Mesendoderm (in vitro differentiated cells): ENCODE data around the gene EPB41L2.

ENCODE experiments used
- DNase-seq: peaks from one replicate; pipeline ENCODE4 v3.0.0; 2013
- H2AK5ac ChIP-seq: 2 replicates; pipeline ENCODE4 v1.6.1; 2013; ENCODE audit warnings: low read length, inconsistent platforms
- H2BK120ac ChIP-seq: 2 replicates; pipeline ENCODE4 v1.6.1; 2013; ENCODE audit warnings: low read depth, mild to moderate bottlenecking, low read length, moderate library complexity, mixed read lengths
- H2BK15ac ChIP-seq: replicated peaks from 2 replicates; pipeline ENCODE4 v1.6.1; 2013; ENCODE audit warnings: low read depth, mild to moderate bottlenecking, moderate library complexity
- H2BK5ac ChIP-seq: 2 replicates; pipeline ENCODE4 v1.6.1; 2013; ENCODE audit warnings: low read length, inconsistent platforms
- H3K18ac ChIP-seq: 2 replicates; pipeline ENCODE4 v1.6.1; 2013; ENCODE audit warnings: mild to moderate bottlenecking, low read length, mixed read lengths
- H3K23ac ChIP-seq: one replicate; pipeline ENCODE4 v1.6.1; 2013; ENCODE audit warnings: low read length
- H3K27ac ChIP-seq: 2 replicates; pipeline ENCODE4 v1.5.1; 2013; ENCODE audit warnings: low read depth, mild to moderate bottlenecking, inconsistent platforms, low read length, moderate library complexity
- H3K27me3 ChIP-seq: 2 replicates; pipeline ENCODE4 v1.6.1; 2013; ENCODE audit warnings: low read length, control low read depth, mild to moderate bottlenecking, inconsistent platforms; ENCODE audit not compliant: insufficient read depth, poor library complexity
- H3K36me3 ChIP-seq: 2 replicates; pipeline ENCODE4 v1.6.1; 2013; ENCODE audit warnings: low read length, inconsistent platforms; ENCODE audit not compliant: control insufficient read depth, insufficient read depth
- H3K4ac ChIP-seq: one replicate; pipeline ENCODE4 v1.6.1; 2013; ENCODE audit warnings: low read depth, mild to moderate bottlenecking, low read length, moderate library complexity
- H3K4me1 ChIP-seq: 2 replicates; pipeline ENCODE4 v1.6.1; 2013; ENCODE audit warnings: low read depth, low read length, inconsistent platforms; ENCODE audit not compliant: control insufficient read depth
- H3K4me2 ChIP-seq: 2 replicates; pipeline ENCODE4 v1.6.1; 2013; ENCODE audit warnings: low read length
- H3K4me3 ChIP-seq: 2 replicates; pipeline ENCODE4 v1.5.1; 2013; ENCODE audit warnings: mild to moderate bottlenecking, low read length
- H3K56ac ChIP-seq: one replicate; pipeline ENCODE4 v1.6.1; 2013; ENCODE audit warnings: low read length
- H3K79me1 ChIP-seq: 2 replicates; pipeline ENCODE4 v1.6.1; 2013; ENCODE audit warnings: low read length, inconsistent platforms
- H3K79me2 ChIP-seq: 2 replicates; pipeline ENCODE4 v1.6.1; 2013; ENCODE audit warnings: mild to moderate bottlenecking, low read length; ENCODE audit not compliant: control insufficient read depth, insufficient read depth
- H3K9ac ChIP-seq: 2 replicates; pipeline ENCODE4 v1.6.1; 2013; ENCODE audit warnings: low read length, inconsistent platforms
- H4K5ac ChIP-seq: one replicate; pipeline ENCODE4 v1.6.1; 2013; ENCODE audit warnings: low read length
- H4K8ac ChIP-seq: one replicate; pipeline ENCODE4 v1.6.1; 2013; ENCODE audit warnings: low read depth, mild to moderate bottlenecking, control low read depth, low read length, moderate library complexity
- WGBS: extraction: QIAGEN DNeasy Blood & Tissue Kit; methylation state at CpG from one replicate; pipeline ENCODE4 v1.1.7; 2013; ENCODE audit warnings: low lambda C conversion rate, missing lambda C conversion rate; ENCODE audit not compliant: insufficient coverage; ENCODE audit errors: extremely low coverage; 5-methylcytosine and 5-hydroxymethylcytosine counted together

EPB41L2 gene

DNA sequence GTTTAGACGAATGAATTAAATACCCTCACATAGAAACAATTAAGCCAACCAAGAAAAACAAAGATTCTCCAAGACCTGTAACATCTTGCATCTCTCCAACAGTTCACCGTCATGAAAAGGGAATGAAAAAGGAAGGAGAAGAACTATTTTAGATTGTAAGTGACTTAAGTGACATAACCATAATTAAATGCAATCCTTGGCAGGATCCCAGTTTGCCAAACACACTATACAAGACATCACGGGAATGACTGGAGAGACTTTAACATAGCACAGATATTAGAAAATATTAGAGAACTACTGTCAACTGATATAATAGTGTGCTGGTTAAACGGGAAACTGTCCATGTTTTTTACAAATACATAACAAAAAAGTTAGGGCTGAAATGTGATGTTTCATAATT, 22.2 kb downstream of the EPB41L2 start:
- no peak overlapping the region for H3K27ac ChIP-seq
- H2BK15ac ChIP-seq, result no peak overlapping the region
- no peaks in the 10 kb centered on the region for H3K36me3 ChIP-seq
- H3K56ac ChIP-seq, result no peak overlapping the region
- no peak overlapping the region for H4K8ac ChIP-seq
- no peak overlapping the region for H3K4me3 ChIP-seq
- H3K18ac ChIP-seq, result no peak overlapping the region
- no CpG with 5 or more reads among the region's 4 CpGs for WGBS
- H3K4me1 ChIP-seq, result no peaks in the 10 kb centered on the region
- peaks cover 5% of the 10 kb centered on the region for H3K79me1 ChIP-seq
- H2BK120ac ChIP-seq, result no peak overlapping the region
- no peak overlapping the region for H4K5ac ChIP-seq
- no peak overlapping the region for H3K23ac ChIP-seq
- H3K9ac ChIP-seq, result no peak overlapping the region
- DNase-seq, result no peak
- no peak overlapping the region for H3K4ac ChIP-seq
- no peak overlapping the region for H2AK5ac ChIP-seq
- peaks cover 11% of the 10 kb centered on the region for H3K79me2 ChIP-seq
- H2BK5ac ChIP-seq, result no peak overlapping the region
- H3K27me3 ChIP-seq, result no peaks in the 10 kb centered on the region
- H3K4me2 ChIP-seq, result no peak overlapping the region

DNA sequence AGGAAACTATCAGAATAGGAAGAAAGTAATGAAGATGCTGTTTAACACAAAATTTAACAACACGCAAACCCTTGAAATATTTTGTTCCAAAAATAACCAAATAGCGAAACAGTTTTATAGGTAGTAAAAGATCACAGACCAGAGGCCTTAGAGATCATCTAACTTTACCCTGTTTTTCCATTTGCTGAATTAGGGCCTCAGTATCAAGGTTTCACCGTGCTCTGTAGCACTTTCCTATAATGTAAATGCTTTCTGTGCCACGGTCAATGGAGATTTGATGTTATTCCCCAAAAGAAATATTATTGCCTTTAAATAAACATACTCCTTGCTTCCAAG, 23.7 kb downstream of the EPB41L2 start:
- Histone ChIP-seq H4K5ac (no peak overlapping the region), H2BK15ac (no peak overlapping the region), H3K56ac (no peak overlapping the region), H2AK5ac (no peak overlapping the region), H3K4me3 (no peak overlapping the region), H3K4me2 (no peak overlapping the region), H3K79me1 (peaks cover 6% of the 10 kb centered on the region), H3K4ac (no peak overlapping the region), H3K18ac (no peak overlapping the region), H3K9ac (no peak overlapping the region), H2BK5ac (no peak overlapping the region), H3K27me3 (no peaks in the 10 kb centered on the region), H3K36me3 (no peaks in the 10 kb centered on the region), H3K27ac (no peak overlapping the region), H3K4me1 (no peaks in the 10 kb centered on the region), H4K8ac (no peak overlapping the region), H3K79me2 (peaks cover 16% of the 10 kb centered on the region), H2BK120ac (no peak overlapping the region), H3K23ac (no peak overlapping the region)
- DNase-seq, result no peak
- WGBS, result no CpG with 5 or more reads among the region's 4 CpGs

DNA sequence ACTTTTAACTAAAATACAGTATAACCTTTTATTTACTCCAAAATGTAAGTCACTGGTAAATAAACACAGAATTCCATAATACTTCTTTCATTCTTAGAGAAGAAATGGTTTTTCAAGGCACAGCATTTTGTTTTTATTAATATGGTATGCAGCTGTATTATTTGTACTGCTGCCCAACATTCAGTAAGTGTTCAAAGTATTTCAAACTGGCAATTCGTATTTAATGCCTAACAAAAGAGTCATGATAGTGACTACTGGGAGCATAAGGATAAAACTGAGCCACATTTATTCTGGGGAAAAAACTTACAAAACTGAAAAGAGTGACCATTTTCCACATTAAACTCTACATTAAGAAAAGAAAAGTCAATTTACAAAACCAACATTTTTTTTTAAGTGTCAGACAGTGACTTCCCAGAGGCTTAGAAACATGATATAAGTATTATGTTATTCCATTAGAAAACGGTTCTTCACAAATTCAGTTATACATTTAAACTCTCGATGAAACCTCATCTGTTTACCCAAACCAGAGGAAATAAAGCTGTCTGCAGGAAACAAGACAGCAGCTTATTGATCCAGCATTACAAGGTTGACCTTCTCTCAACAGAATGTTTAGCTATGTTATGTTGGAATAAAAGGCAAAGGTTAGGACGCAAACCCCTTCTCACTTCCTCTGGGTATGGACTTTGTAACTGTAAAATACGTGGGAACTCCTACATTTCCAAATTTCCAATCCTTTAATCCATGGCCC, 24.3 kb downstream of the EPB41L2 start:
- H4K5ac ChIP-seq, result no peak overlapping the region
- H3K4me3 ChIP-seq, result no peak overlapping the region
- peaks cover 15% of the 10 kb centered on the region for H3K79me2 ChIP-seq
- no peak overlapping the region for H2BK120ac ChIP-seq
- H3K4ac ChIP-seq, result no peak overlapping the region
- no CpG with 5 or more reads among the region's 5 CpGs for WGBS
- H2BK5ac ChIP-seq, result no peak overlapping the region
- H3K4me1 ChIP-seq, result no peaks in the 10 kb centered on the region
- H3K36me3 ChIP-seq, result no peaks in the 10 kb centered on the region
- H3K9ac ChIP-seq, result no peak overlapping the region
- H3K27ac ChIP-seq, result no peak overlapping the region
- H3K23ac ChIP-seq, result no peak overlapping the region
- no peak overlapping the region for H3K18ac ChIP-seq
- H4K8ac ChIP-seq, result no peak overlapping the region
- no peaks in the 10 kb centered on the region for H3K27me3 ChIP-seq
- H2BK15ac ChIP-seq, result no peak overlapping the region
- H3K79me1 ChIP-seq, result peaks cover 6% of the 10 kb centered on the region
- DNase-seq, result no peak
- H3K4me2 ChIP-seq, result no peak overlapping the region
- no peak overlapping the region for H3K56ac ChIP-seq
- no peak overlapping the region for H2AK5ac ChIP-seq

DNA sequence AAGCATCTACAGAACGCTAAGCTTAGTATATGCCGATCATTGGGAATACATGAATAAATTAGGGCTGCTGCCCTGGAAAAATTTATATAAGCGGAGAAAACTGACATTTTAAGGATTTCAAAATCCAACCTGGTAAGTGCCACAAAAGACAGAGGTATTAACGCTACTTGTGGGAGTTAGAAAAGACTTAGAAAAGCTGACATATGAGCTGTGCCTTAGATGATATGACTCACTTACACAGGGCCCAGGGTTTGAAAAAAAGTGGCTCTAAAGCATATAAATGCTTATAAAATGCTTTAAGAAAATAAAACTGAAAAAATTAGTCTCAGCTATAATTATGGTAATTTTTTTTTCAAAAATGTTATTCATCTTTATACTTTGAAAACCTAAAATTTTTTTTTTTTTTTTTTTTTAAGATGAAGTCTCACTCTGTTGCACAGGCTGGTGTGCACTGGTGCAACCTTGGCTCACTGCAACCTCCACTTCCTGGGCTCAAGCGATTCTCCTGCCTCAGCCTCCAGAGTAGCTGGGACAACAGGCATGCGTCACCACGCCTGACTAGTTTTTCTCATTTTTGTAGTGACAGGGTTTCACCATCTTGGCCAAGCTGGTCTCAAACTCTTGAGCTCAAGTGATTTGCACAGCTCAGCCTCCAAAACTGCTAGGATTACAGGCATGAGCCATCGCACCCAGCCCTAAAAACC, 25.7 kb downstream of the EPB41L2 start:
- Histone ChIP-seq H3K4ac (no peak overlapping the region), H4K5ac (no peak overlapping the region), H3K4me3 (no peak overlapping the region), H3K9ac (no peak overlapping the region), H3K27ac (no peak overlapping the region), H3K27me3 (no peaks in the 10 kb centered on the region), H3K79me2 (peaks cover 16% of the 10 kb centered on the region), H3K23ac (no peak overlapping the region), H3K4me1 (no peaks in the 10 kb centered on the region), H3K56ac (no peak overlapping the region), H3K79me1 (peaks cover 6% of the 10 kb centered on the region), H2BK15ac (no peak overlapping the region), H2AK5ac (no peak overlapping the region), H4K8ac (no peak overlapping the region), H3K36me3 (no peaks in the 10 kb centered on the region), H2BK5ac (no peak overlapping the region), H3K4me2 (no peak overlapping the region), H2BK120ac (no peak overlapping the region), H3K18ac (no peak overlapping the region)
- no CpG with 5 or more reads among the region's 8 CpGs for WGBS
- no peak for DNase-seq

DNA sequence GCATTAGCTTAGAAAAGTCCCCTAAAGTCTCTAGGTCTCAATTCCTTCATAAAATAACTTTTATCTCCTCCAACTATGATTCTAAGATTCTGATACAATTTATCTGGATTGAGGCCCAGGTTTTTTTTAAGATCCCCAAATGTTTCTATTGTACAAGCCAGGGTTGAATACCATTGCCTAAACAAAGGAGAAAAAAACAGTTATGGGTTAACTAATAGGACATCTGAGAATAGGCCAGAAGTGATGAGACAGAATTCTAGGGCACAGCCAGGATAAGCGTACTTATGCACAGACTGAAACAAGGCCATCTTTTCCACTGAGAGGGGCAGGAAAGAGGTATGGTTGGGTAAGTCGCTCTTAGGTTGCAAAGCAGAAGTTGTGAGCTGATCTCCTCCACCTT, 26.4 kb downstream of the EPB41L2 start:
- no peak overlapping the region for H3K18ac ChIP-seq
- no peak overlapping the region for H3K4me2 ChIP-seq
- no peaks in the 10 kb centered on the region for H3K27me3 ChIP-seq
- H2BK15ac ChIP-seq, result no peak overlapping the region
- no peak overlapping the region for H3K23ac ChIP-seq
- H3K9ac ChIP-seq, result no peak overlapping the region
- H4K5ac ChIP-seq, result no peak overlapping the region
- H3K4me3 ChIP-seq, result no peak overlapping the region
- H3K36me3 ChIP-seq, result no peaks in the 10 kb centered on the region
- WGBS, result no CpG with 5 or more reads among the region's 2 CpGs
- no peak overlapping the region for H2AK5ac ChIP-seq
- no peak overlapping the region for H4K8ac ChIP-seq
- H2BK5ac ChIP-seq, result no peak overlapping the region
- H3K79me2 ChIP-seq, result peaks cover 16% of the 10 kb centered on the region
- H3K56ac ChIP-seq, result no peak overlapping the region
- H3K27ac ChIP-seq, result no peak overlapping the region
- peaks cover 7% of the 10 kb centered on the region for H3K79me1 ChIP-seq
- no peak overlapping the region for H3K4ac ChIP-seq
- DNase-seq, result no peak
- H2BK120ac ChIP-seq, result no peak overlapping the region
- H3K4me1 ChIP-seq, result no peaks in the 10 kb centered on the region
